Stimulated activated CD8-positive, alpha-beta memory T cell treated with anti-CD3 and anti-CD28 coated beads, Interleukin-7, amount 100 ng/mL, for 48 hours (primary cell): Measurements from ENCODE around the gene LVRN.
"Not testable (repeated sequence)": the region's sequence is repeated elsewhere in the genome, so short reads cannot be mapped to it uniquely, and the experiment has no call there.

ENCODE experiments used
- DNase-seq, 2 donors: peaks; one replicate each; pipeline ENCODE4 v3.0.0-alpha.2; 2020; ENCODE audit warnings: low read depth in 1 of 2; ENCODE audit errors: extremely low read depth in 1 of 2

Gene LVRN, protein sequence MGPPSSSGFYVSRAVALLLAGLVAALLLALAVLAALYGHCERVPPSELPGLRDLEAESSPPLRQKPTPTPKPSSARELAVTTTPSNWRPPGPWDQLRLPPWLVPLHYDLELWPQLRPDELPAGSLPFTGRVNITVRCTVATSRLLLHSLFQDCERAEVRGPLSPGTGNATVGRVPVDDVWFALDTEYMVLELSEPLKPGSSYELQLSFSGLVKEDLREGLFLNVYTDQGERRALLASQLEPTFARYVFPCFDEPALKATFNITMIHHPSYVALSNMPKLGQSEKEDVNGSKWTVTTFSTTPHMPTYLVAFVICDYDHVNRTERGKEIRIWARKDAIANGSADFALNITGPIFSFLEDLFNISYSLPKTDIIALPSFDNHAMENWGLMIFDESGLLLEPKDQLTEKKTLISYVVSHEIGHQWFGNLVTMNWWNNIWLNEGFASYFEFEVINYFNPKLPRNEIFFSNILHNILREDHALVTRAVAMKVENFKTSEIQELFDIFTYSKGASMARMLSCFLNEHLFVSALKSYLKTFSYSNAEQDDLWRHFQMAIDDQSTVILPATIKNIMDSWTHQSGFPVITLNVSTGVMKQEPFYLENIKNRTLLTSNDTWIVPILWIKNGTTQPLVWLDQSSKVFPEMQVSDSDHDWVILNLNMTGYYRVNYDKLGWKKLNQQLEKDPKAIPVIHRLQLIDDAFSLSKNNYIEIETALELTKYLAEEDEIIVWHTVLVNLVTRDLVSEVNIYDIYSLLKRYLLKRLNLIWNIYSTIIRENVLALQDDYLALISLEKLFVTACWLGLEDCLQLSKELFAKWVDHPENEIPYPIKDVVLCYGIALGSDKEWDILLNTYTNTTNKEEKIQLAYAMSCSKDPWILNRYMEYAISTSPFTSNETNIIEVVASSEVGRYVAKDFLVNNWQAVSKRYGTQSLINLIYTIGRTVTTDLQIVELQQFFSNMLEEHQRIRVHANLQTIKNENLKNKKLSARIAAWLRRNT

GRCh38 chr5:115962239-115962564 lies at the start of gene LVRN:
LVRN (plus strand) TSS chr5:115962475; CDS start chr5:115962618, 143 bp downstream.
- no peak for DNase-seq

DNA sequence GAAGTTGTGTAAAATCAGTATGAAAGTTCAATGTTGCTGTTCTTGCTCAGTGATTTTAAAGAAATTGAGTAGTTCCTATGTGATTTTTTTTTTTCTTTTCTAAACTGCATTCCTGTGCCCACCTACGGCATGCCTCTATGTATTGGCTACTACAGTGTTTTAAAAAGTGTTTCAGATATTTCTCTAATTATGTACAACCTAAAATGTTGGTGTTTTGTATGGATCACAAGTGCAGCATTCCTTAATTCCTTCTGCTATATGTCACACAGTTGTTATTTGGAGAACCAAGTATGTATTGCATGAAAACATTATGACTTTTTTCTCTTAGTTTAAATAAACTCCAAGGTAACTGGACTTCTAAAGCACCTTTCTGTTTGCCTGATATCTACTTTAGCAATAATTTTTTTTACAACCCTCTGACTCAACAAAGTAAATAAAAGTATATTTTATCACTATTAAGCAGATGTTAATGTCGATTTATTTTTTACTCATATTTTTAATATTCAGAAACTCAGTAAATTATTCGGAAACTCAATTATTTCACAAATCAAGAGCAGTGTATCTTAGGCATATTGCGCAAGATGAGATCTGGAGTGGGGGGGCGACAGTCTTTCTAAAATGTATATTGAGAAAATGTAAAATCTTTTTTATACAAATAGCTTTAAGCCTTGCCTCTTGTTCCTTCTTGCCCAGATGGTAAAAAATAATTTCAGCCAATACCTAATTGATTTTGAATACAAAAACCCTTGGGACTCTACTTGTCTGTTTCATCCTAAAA lies 48.5 kb upstream of the LVRN start:
- DNase-seq: not testable (repeated sequence)

DNA sequence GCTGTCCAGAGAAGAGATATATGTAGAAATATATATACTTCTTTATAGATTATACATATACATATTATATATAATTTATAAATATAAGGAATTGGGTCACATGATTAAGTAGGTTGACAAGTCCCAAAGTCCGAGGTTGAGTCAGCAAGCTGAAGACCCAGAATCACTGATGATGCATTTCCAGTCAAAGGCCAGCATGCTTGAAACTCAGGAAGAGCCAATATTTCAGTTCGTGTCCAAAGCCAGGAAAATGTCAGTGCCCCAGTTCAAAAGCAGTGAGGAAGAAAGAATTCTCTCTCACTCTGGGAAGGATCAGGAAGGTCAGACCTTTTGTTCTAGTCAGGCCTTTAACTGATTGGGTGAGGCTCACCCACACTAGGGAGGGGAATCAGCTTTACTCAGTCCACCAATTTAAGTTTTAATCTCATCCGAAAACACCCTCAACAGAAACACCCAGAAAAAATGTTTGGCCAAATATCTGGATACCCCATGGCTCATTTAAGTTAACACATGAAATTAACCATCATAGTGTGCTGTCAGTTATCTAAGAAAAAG lies 42.0 kb upstream of the LVRN start:
- DNase-seq: no peak

GRCh38 chr5:115928578-115929407 lies 33.5 kb upstream of the LVRN start:
- DNase-seq: not testable (repeated sequence)

GRCh38 chr5:115930171-115930570 lies 32.1 kb upstream of the LVRN start:
- not testable (repeated sequence) for DNase-seq

DNA sequence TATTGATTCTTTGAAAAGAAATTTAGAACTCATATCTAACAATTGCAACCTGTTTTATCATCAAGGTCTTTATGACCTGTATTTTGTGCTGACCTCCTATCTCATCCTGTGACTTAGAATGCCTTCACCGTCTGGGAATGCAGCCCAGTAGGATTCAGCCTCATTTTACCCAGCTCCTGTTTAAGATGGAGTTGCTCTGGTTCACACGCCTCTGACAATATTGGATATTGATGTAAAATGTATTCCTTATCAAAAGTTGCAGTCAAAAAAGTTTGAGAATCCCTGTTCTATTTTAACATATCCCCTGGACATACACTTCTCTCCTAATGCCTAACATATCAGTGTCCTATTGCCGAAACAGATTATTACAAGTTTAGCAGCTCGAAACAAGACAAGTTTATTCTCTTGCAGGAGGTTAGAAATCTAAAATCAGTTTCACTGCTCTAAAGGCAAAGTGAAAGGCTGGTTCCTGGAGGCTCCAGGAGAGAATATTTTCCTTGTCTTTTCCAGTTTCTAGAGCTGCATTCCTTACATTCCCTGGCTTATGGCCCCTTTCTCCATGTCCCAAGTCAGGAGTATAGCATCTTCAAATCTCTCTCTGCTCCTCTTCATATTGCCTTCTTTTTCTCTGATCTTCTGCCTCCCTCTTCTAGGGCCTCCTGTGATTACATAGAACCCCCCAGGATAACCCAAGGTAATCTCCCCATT lies 31.5 kb upstream of the LVRN start:
- DNase-seq: no peak

DNA sequence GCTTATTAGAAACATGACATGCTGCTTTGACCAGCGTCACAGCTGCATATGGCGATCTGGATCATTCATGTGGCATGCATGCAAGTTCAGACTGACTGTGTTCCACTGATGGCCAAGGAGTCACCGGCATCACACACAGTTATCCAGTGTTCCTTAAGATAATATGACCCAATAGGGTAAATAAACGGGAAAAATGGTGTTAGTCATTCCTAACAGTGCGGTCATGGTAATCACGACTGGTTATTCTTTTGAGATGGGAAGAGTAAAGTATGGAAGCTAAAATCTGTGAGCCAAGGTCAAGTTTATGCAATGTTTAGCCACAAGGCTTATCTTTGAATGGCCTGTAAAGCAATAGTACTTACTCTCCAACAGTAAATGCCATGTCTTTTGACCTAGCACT lies 29.3 kb upstream of the LVRN start:
- DNase-seq: no peak

DNA sequence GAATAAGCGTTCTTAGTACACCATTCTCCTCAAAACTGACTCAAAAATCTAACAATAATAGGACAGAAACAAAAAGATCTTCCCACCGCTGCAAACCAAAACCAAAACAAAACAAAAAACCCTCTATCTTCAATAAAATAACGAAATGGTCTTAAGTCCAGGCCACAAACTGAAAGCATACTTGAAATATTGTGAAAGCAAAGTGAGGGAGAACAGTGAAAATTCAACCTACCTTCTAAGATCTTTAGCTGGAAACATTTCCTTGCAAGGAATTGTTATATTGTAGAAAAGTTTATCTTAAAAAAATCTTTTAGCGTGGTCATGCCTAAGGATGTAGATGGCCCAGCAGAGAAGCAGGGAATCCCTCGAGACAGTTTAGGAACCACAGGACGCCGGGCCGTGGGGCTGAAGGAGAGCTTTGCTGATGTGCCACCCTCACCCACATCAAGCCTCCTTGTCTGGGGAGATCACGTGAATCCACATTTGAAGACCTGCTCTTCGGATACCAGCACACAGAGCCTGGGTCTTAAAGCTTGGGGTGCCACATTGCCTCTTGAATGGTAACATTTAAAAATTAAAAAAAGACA lies 27.8 kb upstream of the LVRN start:
- no peak for DNase-seq

DNA sequence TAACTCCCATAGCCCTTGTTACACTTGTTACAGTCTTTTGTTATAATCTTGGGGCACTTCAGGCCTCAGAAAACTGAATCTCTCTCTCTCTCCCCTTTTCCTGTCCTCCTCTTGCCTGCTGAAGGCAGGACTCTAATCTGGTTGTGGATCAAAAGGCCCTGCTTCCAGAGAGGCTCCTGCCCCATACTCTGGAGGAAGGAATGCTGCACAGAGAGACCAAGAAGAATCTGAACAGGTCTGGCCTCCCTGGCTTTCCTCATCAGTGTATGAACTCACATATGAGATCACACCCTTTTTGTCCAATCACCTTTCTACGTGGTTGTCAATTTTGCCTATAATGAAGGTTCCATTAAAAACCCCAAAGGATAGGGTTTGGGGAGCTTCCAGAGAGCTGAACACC lies 26.2 kb upstream of the LVRN start:
- DNase-seq: no peak

DNA sequence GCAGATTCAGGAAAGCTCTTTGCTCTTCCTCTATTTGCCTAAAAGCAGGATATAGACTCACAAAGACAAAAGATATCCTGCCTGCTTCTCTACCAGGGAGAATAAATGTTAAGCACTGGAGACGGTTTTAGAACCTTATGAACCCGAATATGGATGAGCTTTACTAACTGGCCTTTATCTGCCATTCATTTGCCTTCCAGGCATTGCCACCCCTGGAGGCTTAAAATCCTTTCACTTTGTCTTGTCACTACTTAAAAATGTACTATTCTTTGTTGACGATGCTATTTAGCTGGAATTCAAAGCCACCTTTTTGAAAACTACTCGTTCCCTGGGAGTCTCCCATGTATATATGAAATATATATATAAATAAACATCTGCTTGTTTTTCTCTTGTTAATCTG lies 23.2 kb upstream of the LVRN start:
- DNase-seq: no peak

DNA sequence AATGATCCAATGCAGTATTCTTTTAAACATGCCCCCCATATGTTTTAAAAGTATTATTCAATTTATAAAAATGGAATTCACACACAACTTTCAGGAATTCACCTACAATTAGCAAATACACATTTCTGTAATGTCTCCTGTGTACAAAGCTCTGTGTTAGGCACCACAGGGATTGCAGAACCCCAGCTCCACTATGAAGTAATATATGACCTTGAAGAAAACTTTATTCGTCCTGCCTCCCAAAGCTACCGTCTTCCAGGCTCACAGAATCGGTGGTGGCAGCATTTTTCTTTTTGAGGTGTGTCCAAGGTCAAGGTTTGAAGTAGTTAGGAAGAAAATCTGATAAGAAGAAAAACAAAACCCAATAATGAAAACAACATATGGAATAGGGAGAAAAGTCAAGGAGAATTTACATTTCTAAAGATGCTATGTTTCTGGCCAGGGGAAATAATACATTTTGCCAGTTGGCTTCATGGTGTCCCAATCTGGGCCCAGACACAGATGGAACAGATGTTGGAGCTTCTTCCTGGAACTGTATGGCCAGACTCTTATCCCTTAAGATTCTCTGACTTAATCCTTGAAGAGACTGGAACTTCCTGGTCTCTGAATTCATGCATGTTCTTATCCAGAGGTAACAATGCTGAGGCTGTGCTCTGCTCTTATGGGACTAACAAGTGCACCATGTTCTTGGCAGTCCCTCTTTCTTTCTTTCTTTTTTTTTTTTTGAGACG lies 22.0 kb upstream of the LVRN start:
- no peak for DNase-seq

GRCh38 chr5:115941051-115941675 lies 21.1 kb upstream of the LVRN start:
- no peak for DNase-seq

DNA sequence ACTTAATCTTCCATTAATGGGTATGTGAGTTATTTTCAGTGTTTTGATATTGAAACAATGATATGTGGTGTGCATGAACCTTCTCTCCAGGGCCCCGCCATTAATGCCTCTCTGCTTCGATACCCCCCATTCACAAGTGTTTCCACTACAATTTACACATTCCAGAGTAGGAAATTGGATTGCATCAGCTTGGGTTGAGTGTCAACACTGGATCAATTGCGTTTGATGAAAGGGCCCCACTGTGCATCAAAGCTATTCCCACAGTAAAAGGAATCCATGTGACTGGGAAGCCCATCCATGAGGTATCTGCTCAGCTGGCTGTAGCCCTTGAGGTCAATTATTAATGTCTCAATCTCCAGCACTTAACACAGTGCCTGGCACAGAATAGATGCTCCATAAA lies 17.8 kb upstream of the LVRN start:
- DNase-seq: no peak

DNA sequence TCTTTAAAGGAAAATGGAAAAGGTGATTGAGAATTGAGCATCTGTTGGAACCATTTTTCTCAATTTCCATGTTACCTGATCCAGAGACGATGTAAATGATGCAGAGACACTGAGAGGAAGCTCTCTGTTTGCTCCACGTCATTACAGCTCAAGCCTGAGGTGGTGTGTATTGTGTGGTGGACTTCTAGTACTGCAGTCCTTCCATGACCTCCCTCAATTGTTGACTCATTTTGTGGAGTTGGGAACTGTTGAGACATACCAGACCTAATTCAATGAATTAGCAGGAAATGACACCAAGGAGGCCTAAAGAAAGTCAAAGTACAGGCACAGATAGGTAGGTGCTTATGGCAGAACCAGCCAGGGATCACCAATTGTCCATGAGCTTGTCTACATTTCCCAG lies 15.6 kb upstream of the LVRN start:
- DNase-seq: no peak

GRCh38 chr5:115947260-115947659 lies 15.0 kb upstream of the LVRN start:
- no peak for DNase-seq

DNA sequence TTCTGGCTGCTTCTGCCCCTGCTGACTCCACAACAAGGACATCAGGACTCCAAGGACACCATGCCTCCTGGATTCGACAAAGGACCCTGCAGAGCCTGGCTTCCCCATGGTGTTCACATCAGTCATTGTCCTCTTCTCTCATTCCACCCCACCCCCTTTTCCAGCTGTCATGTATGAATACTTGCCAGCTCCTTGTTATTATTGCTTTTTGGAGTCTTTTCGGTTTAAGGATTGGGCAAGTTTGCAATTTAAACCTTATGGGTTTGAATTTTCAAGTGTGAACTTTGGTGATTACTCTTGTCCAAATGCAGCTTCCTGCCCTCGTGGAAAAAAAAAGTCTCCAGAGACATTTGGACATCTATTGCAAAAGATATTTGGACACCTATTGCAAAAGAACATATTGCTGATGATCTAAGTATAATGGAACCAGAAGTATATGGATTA lies 14.2 kb upstream of the LVRN start:
- no peak for DNase-seq

DNA sequence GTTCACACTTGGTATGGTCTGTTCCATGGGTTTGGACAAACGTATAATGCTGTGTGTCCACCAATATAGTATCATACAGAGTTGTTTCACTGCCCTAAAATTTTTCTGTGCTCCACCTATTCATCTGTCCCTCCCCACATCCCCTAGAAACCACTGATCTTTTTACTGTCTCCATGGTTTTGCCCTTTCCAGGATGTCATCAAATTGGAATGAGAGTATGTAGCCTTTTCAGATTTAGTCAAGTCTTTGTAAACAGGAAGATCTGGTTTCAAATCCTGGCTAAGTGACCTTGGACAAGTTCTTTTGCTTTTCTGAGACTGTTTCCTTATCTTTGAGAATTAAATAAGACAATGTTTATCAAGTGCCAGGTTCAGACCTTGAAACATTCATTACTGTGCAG lies 13.2 kb upstream of the LVRN start:
- DNase-seq: no peak

DNA sequence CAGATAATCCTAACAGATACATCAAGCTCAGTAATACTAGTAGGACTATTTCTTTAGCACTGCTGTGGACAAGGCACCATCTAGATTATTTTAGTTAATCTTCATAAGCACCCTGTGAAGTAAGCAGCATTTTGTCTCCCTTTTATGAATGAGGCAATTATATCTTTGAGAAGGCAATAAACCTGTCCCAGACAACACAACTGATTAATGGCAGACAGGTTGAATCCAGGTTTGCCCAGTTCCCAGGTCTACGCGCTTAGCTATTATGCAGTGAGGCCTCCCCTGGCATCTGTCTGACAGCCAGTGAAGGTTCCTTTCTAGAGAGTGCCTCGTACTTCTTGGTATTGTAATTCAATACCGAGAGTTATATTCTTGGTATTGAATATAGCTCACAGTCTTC lies 9.7 kb upstream of the LVRN start:
- DNase-seq: no peak
